HG02623 (cell line): ENCODE data around the gene ENPP1.
A peak's percentile ranks its signal among the peaks of the same experiment; 100 is the strongest.

Experiments used
- ATAC-seq: cut with Tn5 transposase; IDR thresholded peaks from one replicate; pipeline ENCODE4 v1.9.1; 2021; ENCODE audit warnings: moderate library complexity; ENCODE audit not compliant: unreplicated experiment

ENPP1 gene

GRCh38 chr6:131807644-131808459, at the start of gene ENPP1:
Gene ENPP1 (plus strand): TSS chr6:131808020. CDS start chr6:131808036, 16 bp downstream.
- peak; percentile 53 for ATAC-seq

DNA sequence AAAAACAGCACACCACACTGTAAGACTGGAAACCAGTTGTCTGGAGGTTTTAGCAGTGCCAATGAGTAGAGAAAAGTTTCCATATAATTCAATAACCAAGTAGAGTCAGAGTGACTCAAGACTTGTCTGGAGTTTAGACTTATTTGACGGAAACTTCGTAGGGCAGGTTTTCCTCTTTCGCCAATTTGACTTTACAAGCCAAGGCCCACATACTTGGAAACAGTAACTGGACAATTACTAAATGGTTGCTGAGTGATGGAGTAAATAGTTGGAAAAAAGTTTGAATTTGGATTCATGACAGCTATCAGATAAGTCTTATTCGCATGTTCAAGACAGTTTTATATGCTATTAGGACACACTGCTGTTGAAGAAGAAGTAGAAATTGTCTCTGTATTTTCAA, 48.9 kb upstream of the ENPP1 start:
- no peak for ATAC-seq

DNA sequence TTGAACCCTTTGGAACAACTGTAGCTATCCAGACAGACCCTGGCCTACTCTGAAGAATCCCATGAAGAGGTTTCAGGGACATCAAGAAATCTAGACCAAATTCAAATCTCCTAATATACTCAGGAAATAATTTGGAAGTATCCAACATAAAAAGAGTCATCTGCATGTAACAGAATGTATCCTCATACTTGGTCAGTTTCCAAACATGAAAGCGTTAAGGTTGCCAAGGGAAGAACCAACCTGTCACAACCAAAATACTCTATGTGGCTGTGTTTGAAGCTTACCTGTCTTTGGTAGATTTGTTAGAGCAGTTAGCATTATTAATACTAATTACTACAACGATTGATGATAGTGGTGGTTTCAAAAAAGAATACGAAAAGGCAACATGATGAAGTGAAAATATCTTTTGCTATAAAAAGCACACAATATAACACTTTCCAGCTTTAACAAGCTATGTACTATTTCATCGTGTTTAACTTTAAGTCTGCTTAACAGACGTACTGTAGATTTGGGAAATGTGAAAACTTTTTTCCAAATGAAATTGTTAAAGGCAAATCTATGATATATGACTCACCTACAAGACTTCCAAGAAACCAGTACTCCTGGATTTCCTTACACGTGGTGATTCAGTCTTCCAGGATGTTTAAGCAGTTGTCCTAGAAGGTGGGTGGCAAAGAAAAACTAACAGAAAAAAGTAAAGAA, 46.6 kb upstream of the ENPP1 start:
- no peak for ATAC-seq

- ATAC-seq = no peak
Measured at GRCh38 chr6:131761762-131762067, 46.1 kb upstream of the ENPP1 start.

DNA sequence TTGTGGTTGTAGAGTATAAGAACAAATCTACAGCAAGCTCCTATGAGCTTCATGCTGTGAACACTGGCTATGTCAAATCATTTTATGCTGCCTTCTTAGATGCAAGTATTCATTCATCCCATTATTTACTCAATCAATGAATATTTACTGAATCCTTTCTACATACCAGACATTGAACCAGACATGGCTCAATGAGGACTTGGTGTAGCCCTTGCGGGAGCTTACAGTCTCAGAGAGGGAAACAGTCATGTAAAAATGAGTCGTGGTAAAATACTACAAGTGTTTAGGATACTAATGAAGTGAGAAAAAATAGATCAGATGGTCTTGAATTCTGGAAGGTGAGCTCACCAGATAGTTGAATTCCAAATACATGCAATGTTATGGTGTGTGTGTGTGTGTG, 44.8 kb upstream of the ENPP1 start:
- no peak for ATAC-seq

GRCh38 chr6:131763749-131764148, 44.1 kb upstream of the ENPP1 start:
- no peak for ATAC-seq

DNA sequence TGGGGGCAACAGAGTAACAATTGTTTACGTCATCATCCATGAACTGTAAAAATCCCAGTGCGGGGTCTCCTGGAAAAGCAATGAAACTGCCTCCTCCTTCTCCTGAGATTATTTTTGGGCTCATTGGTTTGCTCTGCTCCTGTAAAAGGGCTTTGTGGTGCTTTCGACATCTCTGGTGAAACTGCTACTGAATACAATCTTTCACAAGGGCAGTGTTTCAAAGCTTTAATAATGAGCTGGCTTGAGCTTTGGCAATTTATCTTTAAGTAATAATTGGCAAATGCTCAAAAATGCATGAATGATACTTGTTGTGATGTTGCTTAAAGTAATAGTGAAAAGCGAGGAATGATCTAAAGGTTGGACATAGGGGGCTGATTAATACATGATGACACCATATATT, 43.5 kb upstream of the ENPP1 start:
- no peak for ATAC-seq

DNA sequence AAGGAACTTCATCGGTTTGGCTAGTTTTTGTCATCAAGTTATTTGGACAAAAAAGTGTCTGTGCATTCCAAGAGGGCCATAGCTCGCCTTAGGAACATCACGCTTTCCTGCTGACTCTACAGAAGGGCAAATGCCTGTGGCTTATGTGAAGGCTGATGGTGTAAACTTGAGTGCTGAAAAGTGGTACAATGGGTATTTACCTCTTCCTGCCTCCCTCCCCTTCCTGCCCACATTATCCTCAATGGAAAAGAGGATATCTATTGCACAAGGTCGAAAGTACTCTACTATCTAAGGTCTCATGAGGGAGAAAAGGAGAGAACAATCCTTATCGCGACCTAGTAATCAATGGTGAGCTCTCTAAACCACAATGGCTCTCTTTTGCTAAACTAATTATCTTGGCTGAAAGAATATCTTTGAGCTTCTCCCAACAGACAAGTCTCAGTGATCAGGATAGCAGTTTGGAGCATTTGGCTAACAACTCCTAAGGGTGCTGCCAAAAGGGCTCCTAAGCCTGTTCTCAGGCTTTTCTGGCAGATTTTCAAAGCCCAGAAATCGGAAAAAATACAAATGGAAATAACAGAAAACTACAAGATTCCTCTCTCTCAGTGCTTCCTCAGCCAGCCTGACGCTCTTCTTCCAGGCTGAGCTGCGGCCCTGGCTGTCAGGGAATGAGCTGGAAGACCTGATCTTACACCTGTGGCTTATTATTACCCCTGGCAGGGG, 42.6 kb upstream of the ENPP1 start:
- no peak for ATAC-seq

- no peak for ATAC-seq
Measured at GRCh38 chr6:131765804-131766135, 42.0 kb upstream of the ENPP1 start.

GRCh38 chr6:131766631-131767030, 41.2 kb upstream of the ENPP1 start:
- ATAC-seq = no peak

- no peak for ATAC-seq
Measured at GRCh38 chr6:131768964-131769363, 38.9 kb upstream of the ENPP1 start.

DNA sequence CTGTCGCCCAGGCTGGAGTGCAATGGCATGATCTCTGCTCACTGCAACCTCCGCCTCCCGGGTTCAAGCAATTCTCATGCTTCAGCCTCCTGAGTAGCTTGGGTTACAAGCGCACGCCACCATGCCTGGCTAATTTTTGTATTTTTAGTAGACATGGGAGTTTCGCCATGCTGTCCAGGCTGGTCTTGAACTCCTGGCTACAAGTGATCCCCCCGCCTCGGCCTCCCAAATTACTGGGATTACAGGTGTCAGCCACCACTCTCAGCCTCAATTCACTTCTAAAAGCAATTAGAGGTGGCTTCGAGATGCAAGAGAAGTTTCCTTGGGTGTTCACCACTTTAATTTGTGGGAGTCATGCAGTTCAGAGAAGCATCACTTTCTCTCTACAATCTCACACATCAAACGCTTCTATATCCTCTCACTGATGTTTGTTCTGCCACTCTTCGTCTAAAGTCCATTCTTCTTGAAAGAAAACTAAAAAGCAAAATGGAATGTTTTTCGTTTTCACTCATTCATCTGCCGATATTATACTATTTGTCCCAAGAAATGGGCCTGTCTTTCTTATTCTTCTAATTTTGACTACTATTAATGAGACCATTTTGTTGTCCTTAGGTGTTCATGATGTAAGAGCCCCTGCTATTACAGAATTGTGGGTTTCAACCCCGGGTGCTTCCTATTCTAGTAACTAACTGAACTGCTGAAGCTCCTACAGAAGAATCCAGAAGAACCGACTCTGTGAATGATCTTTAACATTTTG, 38.3 kb upstream of the ENPP1 start:
- no peak for ATAC-seq

- no peak for ATAC-seq
Measured at GRCh38 chr6:131770776-131771175, 37.0 kb upstream of the ENPP1 start.

GRCh38 chr6:131773284-131773950, 34.4 kb upstream of the ENPP1 start:
- no peak for ATAC-seq

GRCh38 chr6:131775886-131776285, 31.9 kb upstream of the ENPP1 start:
- no peak for ATAC-seq

GRCh38 chr6:131776985-131777384, 30.8 kb upstream of the ENPP1 start:
- no peak for ATAC-seq

DNA sequence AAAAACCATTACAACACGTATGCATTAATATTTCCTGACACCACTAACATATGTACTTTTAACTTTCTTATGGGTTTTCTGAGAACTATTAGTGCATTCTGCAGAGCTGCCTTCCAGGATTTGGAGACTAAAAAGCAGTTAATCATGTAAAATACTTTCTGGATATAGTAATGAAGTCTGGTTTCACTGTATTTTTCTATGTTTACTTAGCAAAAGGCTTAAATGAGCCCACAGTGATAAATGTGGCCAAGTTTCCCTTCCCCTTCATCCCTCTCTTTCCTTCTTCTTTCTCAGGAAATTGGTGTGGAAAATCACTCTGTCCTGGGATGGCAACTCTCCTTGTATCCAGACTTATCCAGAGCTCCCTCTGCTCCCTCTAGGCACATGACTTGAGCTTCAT, 29.7 kb upstream of the ENPP1 start:
- no peak for ATAC-seq

DNA sequence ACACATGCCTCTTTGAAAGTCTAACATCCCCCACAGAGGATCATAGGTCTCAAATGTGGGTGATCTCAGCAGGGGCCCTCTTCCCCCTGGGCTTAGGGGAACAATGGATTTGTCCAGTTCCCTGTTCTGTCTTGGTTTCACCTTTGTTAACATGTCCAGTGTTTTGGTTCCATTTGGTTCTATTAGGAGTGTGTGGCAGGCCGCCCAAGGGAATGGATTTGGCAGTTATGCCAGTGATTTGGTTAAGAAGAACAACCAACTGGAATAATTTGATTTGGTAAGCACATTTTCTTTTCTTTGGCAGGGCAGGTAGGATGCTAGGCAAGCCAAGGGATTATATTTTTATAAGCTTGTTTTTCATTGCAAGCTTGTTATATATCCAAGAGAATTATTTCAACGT, 28.5 kb upstream of the ENPP1 start:
- no peak for ATAC-seq

DNA sequence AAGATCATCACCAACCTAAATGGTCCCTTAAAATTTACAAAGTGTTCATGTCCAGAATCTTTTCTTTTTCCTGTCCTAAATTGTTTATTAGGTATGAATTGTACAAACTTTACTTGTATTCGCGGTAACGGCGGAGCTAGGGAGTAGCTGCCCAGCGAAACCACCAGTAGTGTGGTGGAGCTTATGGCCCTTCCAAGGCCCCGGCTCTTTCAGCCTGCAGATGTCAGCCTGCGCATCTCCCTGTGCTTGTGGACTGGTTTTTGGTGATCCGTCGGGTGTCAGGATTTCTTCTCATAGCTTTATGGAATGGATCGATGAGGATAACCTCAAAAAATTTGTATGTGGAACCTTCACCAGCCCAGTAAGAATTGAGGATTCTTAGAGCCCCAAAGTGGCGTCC, 27.2 kb upstream of the ENPP1 start:
- ATAC-seq = no peak

GRCh38 chr6:131781687-131782086, 26.1 kb upstream of the ENPP1 start:
- no peak for ATAC-seq

DNA sequence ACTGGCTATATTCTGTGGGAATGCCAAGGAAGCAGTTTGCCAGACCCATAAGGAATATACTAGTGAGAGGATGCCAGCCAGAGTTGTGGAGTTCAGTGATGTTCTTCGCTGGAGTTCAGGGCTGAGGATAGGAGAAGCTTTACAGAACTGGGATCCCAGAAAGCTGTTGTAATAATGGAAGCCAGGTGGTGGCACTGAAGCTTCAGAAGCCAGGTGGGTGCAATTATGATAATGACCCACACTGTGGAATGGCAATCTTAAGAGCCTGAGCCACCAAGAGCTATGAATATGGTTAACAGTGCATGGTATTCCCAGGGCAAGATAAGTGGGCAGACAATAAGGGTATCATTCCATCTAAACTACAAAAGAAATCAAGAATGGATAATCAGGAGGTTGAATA, 25.1 kb upstream of the ENPP1 start:
- no peak for ATAC-seq
